ENCODE data around the gene RPL15. TPM values are rescaled to one million over a fixed set of nuclear protein-coding genes. Genes with fewer than 3 reads are reported as not detected.

The RPL15 gene
- total RNA-seq, 1 donor from 2014 or later: 3,479 TPM

- Histone ChIP-seq H3K27me3 (ENCODE audit: control insufficient read depth, insufficient read depth, low read length) (no peaks in the 10 kb centered on the region), H3K4me3 (ENCODE audit: low read depth, low read length) (no peak overlapping the region), H3K36me3 (ENCODE audit: control insufficient read depth, insufficient read depth, low read length) (no peaks in the 10 kb centered on the region)
- DNase-seq (ENCODE audit: low read depth): no peak
- TF ChIP-seq CTCF (IDR thresholded peaks at IDR 0.05; ENCODE audit: insufficient read depth, low read length, poor library complexity, severe bottlenecking): no peak
These were observed 11.6 kb downstream of the RPL15 start for GRCh38 chr3:23928524-23928923.

DNA sequence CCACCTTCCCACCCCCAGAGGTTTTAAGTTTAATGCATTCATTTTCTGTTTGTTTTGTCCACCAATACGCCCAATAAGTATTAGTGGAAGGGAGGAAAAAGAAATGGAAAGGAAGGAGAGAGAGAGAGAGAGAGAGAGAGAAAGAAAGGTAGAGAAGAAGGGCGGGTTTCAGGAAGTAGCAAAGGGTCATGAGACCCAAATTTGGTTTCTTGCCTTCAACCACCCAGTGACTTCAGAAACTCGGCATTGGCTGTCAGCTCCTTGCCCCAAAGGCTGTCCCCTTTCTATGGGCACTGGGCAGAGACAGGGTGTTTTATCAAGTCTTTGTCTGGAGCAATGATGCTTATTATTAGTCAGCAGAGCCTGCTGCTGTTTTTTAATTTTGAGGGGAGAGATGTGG is 14.7 kb downstream of the RPL15 start:
- no peak for TF ChIP-seq CTCF (IDR thresholded peaks at IDR 0.05; ENCODE audit: insufficient read depth, low read length, poor library complexity, severe bottlenecking)
- Histone ChIP-seq H3K27me3 (ENCODE audit: control insufficient read depth, insufficient read depth, low read length) (no peaks in the 10 kb centered on the region), H3K36me3 (ENCODE audit: control insufficient read depth, insufficient read depth, low read length) (no peaks in the 10 kb centered on the region), H3K4me3 (ENCODE audit: low read depth, low read length) (no peak overlapping the region)
- no peak for DNase-seq (ENCODE audit: low read depth)

DNA sequence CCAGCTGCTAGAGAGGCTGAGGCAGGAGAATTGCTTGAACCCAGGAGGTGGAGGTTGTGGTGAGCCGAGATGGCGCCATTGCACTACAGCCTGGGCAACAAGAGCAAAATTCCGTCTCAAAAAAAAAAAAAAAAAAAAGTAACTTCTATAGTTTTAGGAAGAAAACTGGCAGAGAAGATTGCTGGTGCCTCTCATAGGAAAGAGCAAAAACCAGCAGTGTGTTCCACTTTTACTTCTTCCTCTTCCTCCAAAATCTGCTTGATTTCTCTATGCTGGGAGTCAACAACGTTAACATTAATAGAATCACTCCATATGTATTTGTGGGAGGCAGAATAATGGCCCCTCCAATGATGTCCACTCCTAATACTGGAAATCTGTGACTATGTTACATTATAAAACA is 15.6 kb downstream of the RPL15 start:
- DNase-seq (ENCODE audit: low read depth): no peak
- no peaks in the 10 kb centered on the region for H3K27me3 ChIP-seq (ENCODE audit: control insufficient read depth, insufficient read depth, low read length)
- H3K36me3 ChIP-seq (ENCODE audit: control insufficient read depth, insufficient read depth, low read length): no peaks in the 10 kb centered on the region
- TF ChIP-seq CTCF (IDR thresholded peaks at IDR 0.05; ENCODE audit: insufficient read depth, low read length, poor library complexity, severe bottlenecking): no peak
- no peak overlapping the region for H3K4me3 ChIP-seq (ENCODE audit: low read depth, low read length)

DNA sequence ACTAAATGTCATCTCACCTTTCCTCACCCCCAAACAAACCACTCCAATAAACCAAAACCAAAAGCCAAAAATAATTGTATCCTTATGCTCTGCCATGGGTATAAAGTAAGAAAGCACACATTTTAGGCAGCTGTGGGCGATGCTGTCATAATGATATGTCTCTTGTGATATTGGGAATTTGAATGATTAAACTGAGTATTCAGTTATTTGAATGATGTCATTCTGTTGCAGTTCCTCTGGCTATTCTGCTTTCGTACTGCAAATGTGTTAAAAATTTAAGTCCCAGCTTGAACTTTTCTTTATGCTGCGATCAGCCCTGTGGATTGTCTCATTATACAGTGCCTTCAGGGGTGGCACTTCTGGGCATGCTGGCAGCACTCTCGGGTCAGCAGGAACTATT is 17.3 kb downstream of the RPL15 start:
- TF ChIP-seq CTCF (IDR thresholded peaks at IDR 0.05; ENCODE audit: insufficient read depth, low read length, poor library complexity, severe bottlenecking): no peak
- H3K27me3 ChIP-seq (ENCODE audit: control insufficient read depth, insufficient read depth, low read length): no peaks in the 10 kb centered on the region
- H3K36me3 ChIP-seq (ENCODE audit: control insufficient read depth, insufficient read depth, low read length): no peaks in the 10 kb centered on the region
- no peak for DNase-seq (ENCODE audit: low read depth)
- H3K4me3 ChIP-seq (ENCODE audit: low read depth, low read length): no peak overlapping the region

DNA sequence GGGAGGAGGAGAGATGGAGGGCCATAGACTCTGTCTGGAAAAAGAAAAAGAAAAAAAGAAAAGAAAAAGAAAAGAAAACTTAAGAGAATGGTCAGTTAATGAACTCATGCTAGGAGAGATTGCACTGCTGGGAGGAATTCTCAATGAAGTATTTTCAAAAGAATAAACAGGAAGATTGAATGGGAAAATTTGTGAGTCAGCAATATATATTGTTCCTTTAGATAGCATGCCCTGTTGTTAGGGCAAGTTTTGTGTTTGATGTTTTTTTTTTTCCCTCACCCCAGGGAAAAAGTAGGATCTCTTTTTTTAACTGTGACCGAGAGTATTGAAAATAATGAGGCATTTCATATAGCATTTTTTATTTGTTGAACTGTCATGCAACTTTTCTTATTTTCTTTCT is 20.4 kb downstream of the RPL15 start:
- no peaks in the 10 kb centered on the region for H3K36me3 ChIP-seq (ENCODE audit: control insufficient read depth, insufficient read depth, low read length)
- no peak for DNase-seq (ENCODE audit: low read depth)
- H3K4me3 ChIP-seq (ENCODE audit: low read depth, low read length): no peak overlapping the region
- no peak for TF ChIP-seq CTCF (IDR thresholded peaks at IDR 0.05; ENCODE audit: insufficient read depth, low read length, poor library complexity, severe bottlenecking)
- H3K27me3 ChIP-seq (ENCODE audit: control insufficient read depth, insufficient read depth, low read length): no peaks in the 10 kb centered on the region

GRCh38 chr3:23938688-23939087 is 21.8 kb downstream of the RPL15 start:
- no peaks in the 10 kb centered on the region for H3K36me3 ChIP-seq (ENCODE audit: control insufficient read depth, insufficient read depth, low read length)
- no peak for TF ChIP-seq CTCF (IDR thresholded peaks at IDR 0.05; ENCODE audit: insufficient read depth, low read length, poor library complexity, severe bottlenecking)
- no peaks in the 10 kb centered on the region for H3K27me3 ChIP-seq (ENCODE audit: control insufficient read depth, insufficient read depth, low read length)
- H3K4me3 ChIP-seq (ENCODE audit: low read depth, low read length): no peak overlapping the region
- no peak for DNase-seq (ENCODE audit: low read depth)

Measured in kidney epithelial cell (primary cell).